COLO668 (cell line): ENCODE results near the gene MXD4.
"Not testable (repeated sequence)": the region's sequence is repeated elsewhere in the genome, so short reads cannot be mapped to it uniquely, and the experiment has no call there.

Source experiments
- DNase-seq: peaks from one replicate; lab custom pipeline; 2025; ENCODE audit not compliant: unreplicated experiment; lab: John Stamatoyannopoulos, UW

Gene MXD4

GRCh38 chr4:2275546-2276251 is 13.8 kb upstream of the MXD4 start:
- no peak for DNase-seq

GRCh38 chr4:2275044-2275397 is 13.1 kb upstream of the MXD4 start:
- not testable (repeated sequence) for DNase-seq

GRCh38 chr4:2274320-2275043 is 12.6 kb upstream of the MXD4 start:
- no peak for DNase-seq

GRCh38 chr4:2273657-2274319 is 11.9 kb upstream of the MXD4 start:
- no peak for DNase-seq

GRCh38 chr4:2273221-2273620 is 11.3 kb upstream of the MXD4 start:
- DNase-seq: no peak

- no peak for DNase-seq
Measured at GRCh38 chr4:2272828-2273120, 10.9 kb upstream of the MXD4 start.

- no peak for DNase-seq
Measured at GRCh38 chr4:2272026-2272827, 10.3 kb upstream of the MXD4 start.

GRCh38 chr4:2271279-2272025 is 9.5 kb upstream of the MXD4 start:
- no peak for DNase-seq

GRCh38 chr4:2270341-2271165 is 8.6 kb upstream of the MXD4 start:
- DNase-seq: no peak

GRCh38 chr4:2269618-2270163 is 7.8 kb upstream of the MXD4 start:
- no peak for DNase-seq

- DNase-seq: no peak
Measured at GRCh38 chr4:2269206-2269531, 7.3 kb upstream of the MXD4 start.

- DNase-seq: no peak
Measured at GRCh38 chr4:2268357-2269205, 6.7 kb upstream of the MXD4 start.

- no peak for DNase-seq
Measured at GRCh38 chr4:2267841-2268240, 5.9 kb upstream of the MXD4 start.

- DNase-seq: no peak
Measured at GRCh38 chr4:2267320-2267811, 5.5 kb upstream of the MXD4 start.

- DNase-seq: no peak
Measured at GRCh38 chr4:2266821-2267220, 4.9 kb upstream of the MXD4 start.

- no peak for DNase-seq
Measured at GRCh38 chr4:2266181-2266580, 4.3 kb upstream of the MXD4 start.

- DNase-seq: no peak
Measured at GRCh38 chr4:2265113-2266110, 3.5 kb upstream of the MXD4 start.
